ENCODE measurements around the gene PEPD. TPM values are rescaled to one million over a fixed set of nuclear protein-coding genes. Genes with fewer than 3 reads are reported as not detected.

PEPD gene
- total RNA-seq, 1 donor from 2014 or later: 39.2 TPM

DNA sequence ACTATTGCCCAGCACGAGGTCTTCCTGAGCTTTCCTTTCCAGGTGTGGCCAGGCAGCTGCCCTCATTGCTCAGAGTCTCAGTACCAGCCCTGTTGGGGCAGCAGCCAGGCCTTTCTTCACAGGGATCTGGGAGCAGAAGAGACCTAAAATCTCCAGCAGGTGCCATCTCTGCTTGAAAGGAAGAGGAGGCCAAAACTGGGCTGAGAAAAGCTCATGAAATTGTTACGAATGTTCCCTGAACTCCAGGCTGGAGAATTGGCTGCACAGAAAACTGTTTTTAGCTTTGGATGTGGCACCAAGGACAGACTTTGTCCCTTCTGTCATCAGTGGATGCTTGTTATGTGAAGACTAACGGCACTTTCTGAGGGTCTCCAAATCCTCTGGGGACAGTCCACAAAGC lies 8.7 kb upstream of the PEPD start:
- H3K27ac Mint-ChIP-seq: no peak overlapping the region
- H3K9me3 Mint-ChIP-seq (ENCODE audit: low read depth): no peaks in the 10 kb centered on the region
- H3K4me3 Mint-ChIP-seq (ENCODE audit: low read depth): no peak overlapping the region
- H3K4me1 Mint-ChIP-seq (ENCODE audit: low read depth): no peaks in the 10 kb centered on the region
- no peak for DNase-seq (ENCODE audit: low spot score, unreplicated experiment)
- H3K36me3 Mint-ChIP-seq (ENCODE audit: insufficient read depth): no peaks in the 10 kb centered on the region
- H3K27me3 Mint-ChIP-seq: peaks cover 9% of the 10 kb centered on the region
- TF ChIP-seq CTCF (IDR thresholded peaks at IDR 0.05; ENCODE audit: unreplicated experiment): no peak

- H3K4me1 Mint-ChIP-seq (ENCODE audit: low read depth): no peaks in the 10 kb centered on the region
- H3K36me3 Mint-ChIP-seq (ENCODE audit: insufficient read depth): no peaks in the 10 kb centered on the region
- no peak overlapping the region for H3K4me3 Mint-ChIP-seq (ENCODE audit: low read depth)
- no peak for DNase-seq (ENCODE audit: low spot score, unreplicated experiment)
- peaks cover 11% of the 10 kb centered on the region for H3K27me3 Mint-ChIP-seq
- H3K27ac Mint-ChIP-seq: no peak overlapping the region
- no peak for TF ChIP-seq CTCF (IDR thresholded peaks at IDR 0.05; ENCODE audit: unreplicated experiment)
- H3K9me3 Mint-ChIP-seq (ENCODE audit: low read depth): no peaks in the 10 kb centered on the region
These were observed 7.6 kb upstream of the PEPD start for GRCh38 chr19:33529094-33529676.

DNA sequence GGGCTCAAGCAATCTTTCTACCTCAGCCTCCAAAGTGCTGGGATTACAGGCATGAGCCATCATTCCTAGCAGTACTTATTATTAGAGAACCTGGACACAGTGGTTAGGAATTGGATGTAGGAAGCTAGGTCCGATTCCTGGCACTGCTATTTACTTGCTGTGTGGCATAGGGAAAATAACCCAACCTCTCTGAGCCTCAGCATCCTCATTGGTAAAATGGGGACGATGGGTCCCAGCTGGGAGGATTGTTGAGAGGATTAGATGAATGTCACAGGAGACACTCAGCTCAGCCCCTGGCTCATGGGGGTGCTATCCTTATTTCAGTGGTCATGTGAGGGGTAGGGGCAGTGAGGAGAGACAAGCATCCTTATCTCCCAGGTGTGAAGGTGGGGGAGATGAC lies 6.8 kb upstream of the PEPD start:
- TF ChIP-seq CTCF (IDR thresholded peaks at IDR 0.05; ENCODE audit: unreplicated experiment): no peak
- Mint-ChIP-seq H3K27me3 (peaks cover 11% of the 10 kb centered on the region), H3K36me3 (ENCODE audit: insufficient read depth) (no peaks in the 10 kb centered on the region), H3K9me3 (ENCODE audit: low read depth) (no peaks in the 10 kb centered on the region), H3K4me1 (ENCODE audit: low read depth) (no peaks in the 10 kb centered on the region), H3K27ac (no peak overlapping the region), H3K4me3 (ENCODE audit: low read depth) (no peak overlapping the region)
- no peak for DNase-seq (ENCODE audit: low spot score, unreplicated experiment)

- Mint-ChIP-seq H3K27me3 (peaks cover 12% of the 10 kb centered on the region), H3K9me3 (ENCODE audit: low read depth) (no peaks in the 10 kb centered on the region), H3K36me3 (ENCODE audit: insufficient read depth) (no peaks in the 10 kb centered on the region), H3K4me3 (ENCODE audit: low read depth) (no peak overlapping the region), H3K4me1 (ENCODE audit: low read depth) (peaks cover 2% of the 10 kb centered on the region), H3K27ac (no peak overlapping the region)
- DNase-seq (ENCODE audit: low spot score, unreplicated experiment): no peak
- no peak for TF ChIP-seq CTCF (IDR thresholded peaks at IDR 0.05; ENCODE audit: unreplicated experiment)
These were observed 5.5 kb upstream of the PEPD start for GRCh38 chr19:33527125-33527524.

DNA sequence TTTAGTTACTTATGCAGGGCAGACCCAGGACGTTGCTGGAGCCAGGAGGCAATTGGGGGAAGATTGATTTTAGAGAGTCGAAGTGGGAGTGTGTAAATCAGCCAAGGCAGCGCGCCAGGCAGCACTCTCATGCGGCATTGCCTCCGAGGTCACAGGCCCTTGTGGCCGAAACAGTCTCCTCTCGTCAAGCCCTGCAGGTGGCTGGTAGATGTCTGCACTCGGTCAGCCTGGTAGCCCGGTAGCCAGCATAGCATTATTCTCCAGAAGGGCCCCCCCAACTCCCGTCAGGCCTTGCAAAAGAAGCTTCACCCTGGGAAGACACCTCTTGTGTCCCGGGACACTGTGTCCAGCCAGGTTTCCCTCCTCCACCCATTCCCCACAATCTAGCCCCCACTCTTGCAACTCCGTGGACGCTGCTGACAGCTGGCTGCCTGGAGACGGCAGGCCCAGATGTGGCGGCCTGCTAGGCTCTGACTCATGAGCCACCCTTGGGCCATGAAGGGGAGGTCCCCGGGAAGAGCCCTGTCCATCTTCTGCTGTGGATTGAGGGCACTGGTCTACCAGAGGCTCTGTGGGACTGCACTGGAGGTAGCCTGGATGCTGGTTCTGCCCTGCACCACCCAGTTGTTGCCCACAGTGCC lies 2.6 kb upstream of the PEPD start:
- TF ChIP-seq CTCF (IDR thresholded peaks at IDR 0.05; ENCODE audit: unreplicated experiment): no peak
- H3K9me3 Mint-ChIP-seq (ENCODE audit: low read depth): no peaks in the 10 kb centered on the region
- peaks cover 10% of the 10 kb centered on the region for H3K4me1 Mint-ChIP-seq (ENCODE audit: low read depth)
- H3K27ac Mint-ChIP-seq: no peak overlapping the region
- no peaks in the 10 kb centered on the region for H3K36me3 Mint-ChIP-seq (ENCODE audit: insufficient read depth)
- peaks cover 16% of the 10 kb centered on the region for H3K27me3 Mint-ChIP-seq
- H3K4me3 Mint-ChIP-seq (ENCODE audit: low read depth): no peak overlapping the region
- no peak for DNase-seq (ENCODE audit: low spot score, unreplicated experiment)

Measured in progenitor cell of endocrine pancreas (in vitro differentiated cells).